ENCODE data around the gene KLHDC3. TPM values are rescaled to one million over a fixed set of nuclear protein-coding genes. Genes with fewer than 3 reads are reported as not detected.

The KLHDC3 gene
- total and polyA plus RNA-seq, 2 of the 13 experiments (the other 11 are each of a cell fraction or from before 2014, with no cell fraction given) = 78.3 to 91.5 TPM

DNA sequence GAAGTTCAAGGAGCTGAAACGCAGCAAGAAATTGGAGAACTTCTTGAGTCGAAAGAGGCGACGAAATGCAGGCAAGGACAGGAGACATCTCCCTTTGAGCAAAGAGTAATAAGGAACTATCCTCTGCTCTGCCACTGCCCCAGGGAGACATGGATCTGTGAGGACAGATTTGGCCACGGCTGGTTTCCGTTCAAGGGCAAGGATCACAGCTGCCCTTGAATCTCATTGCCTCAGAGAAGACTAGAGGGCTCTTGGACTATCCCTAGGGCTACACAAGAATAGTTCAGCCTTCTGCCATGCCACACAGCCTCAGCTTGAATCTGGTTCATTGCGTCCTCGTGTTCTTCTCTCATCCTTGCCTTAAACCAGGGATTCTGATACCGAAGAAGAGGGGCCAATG is 15.1 kb downstream of the KLHDC3 start:
- Histone ChIP-seq H3K27me3 (ENCODE audit: control insufficient read depth in 1 of 2, insufficient read depth in 2 of 2, low read length in 2 of 2) (no peaks in the 10 kb centered on the region), H3K4me1 (ENCODE audit: insufficient read depth, low read length) (no peaks in the 10 kb centered on the region), H3K79me2 (ENCODE audit: insufficient read depth, low read length) (peaks cover 8% of the 10 kb centered on the region), H3K4me3 (replicated peaks in 1 of 3; ENCODE audit: insufficient read depth in 1 of 3, low read depth in 2 of 3, low read length in 3 of 3) (no peak overlapping the region), H3K36me3 (replicated peaks in 1 of 2; ENCODE audit: control insufficient read depth in 1 of 2, insufficient read depth in 2 of 2, low read length in 2 of 2) (peaks cover 36 to 68% of the 10 kb centered on the region in 2 experiments), H3K27ac (ENCODE audit: extremely low read length, insufficient read depth, low read length) (no peak overlapping the region), H2AFZ (ENCODE audit: low read length) (no peak overlapping the region), H3K4me2 (ENCODE audit: low read depth, low read length) (no peak overlapping the region), H3K9ac (ENCODE audit: insufficient read depth, low read depth, low read length) (no peak overlapping the region), H3K9me3 (ENCODE audit: low read length) (no peaks in the 10 kb centered on the region), H4K20me1 (ENCODE audit: insufficient read depth, low read length) (no peaks in the 10 kb centered on the region)
- BruUV-seq (replicated peaks) = TSS peak; percentile 32
- in situ Hi-C loops (cut with HindIII; ENCODE audit: extremely low pct_ligation_motif_present, low pct_unique_long_range_greater_than_20kb) (no loop called here), intact Hi-C loops (cut with micrococcal nuclease; ENCODE audit: unreplicated experiment) (no loop called here)
- 0 out of 2 replicates have a peak, but pooled peaks have one; percentile 37 for TF ChIP-seq RBFOX2 (IDR thresholded peaks at IDR 0.05; ENCODE audit: low read depth, low read length)
- TF ChIP-seq GLI4 (CRISPR knock-in tag; IDR thresholded peaks at IDR 0.05; ENCODE audit: borderline replicate concordance) = no peak
- TF ChIP-seq RXRB (CRISPR knock-in tag; IDR thresholded peaks at IDR 0.05; ENCODE audit: borderline replicate concordance) = no peak
- TF ChIP-seq HNF4A (CRISPR knock-in tag; IDR thresholded peaks at IDR 0.05) = no peak
- peak in 1 of 2 experiments; percentile 27; a peak in 1 of 4 replicates for TF ChIP-seq POLR2A (IDR thresholded peaks at IDR 0.05; ENCODE audit: insufficient read depth in 1 of 2, low read depth in 2 of 2, low read length in 2 of 2)
- no peak for TF ChIP-seq KLF6 (CRISPR knock-in tag; IDR thresholded peaks at IDR 0.05)
- TF ChIP-seq ZNF24 (IDR thresholded peaks at IDR 0.05) = no peak
- peak; percentile 24 for TF ChIP-seq AGO2 (optimal IDR thresholded peaks at IDR 0.05; ENCODE audit: low read depth, low read length)
- no peak for TF ChIP-seq ZFP36L1 (CRISPR knock-in tag; IDR thresholded peaks at IDR 0.05)
- no peak for TF ChIP-seq LCORL (IDR thresholded peaks at IDR 0.05)
- TF ChIP-seq LCORL (CRISPR knock-in tag; IDR thresholded peaks at IDR 0.05) = no peak
- no peak for TF ChIP-seq SCMH1 (CRISPR knock-in tag; IDR thresholded peaks at IDR 0.05; ENCODE audit: borderline replicate concordance)
- no peak for TF ChIP-seq ZGPAT (CRISPR knock-in tag; IDR thresholded peaks at IDR 0.05)
- no peak for TF ChIP-seq ZSCAN22 (CRISPR knock-in tag; IDR thresholded peaks at IDR 0.05)
- TF ChIP-seq SOX6 (IDR thresholded peaks at IDR 0.05) = no peak
- no peak for TF ChIP-seq SOX6 (CRISPR knock-in tag; IDR thresholded peaks at IDR 0.05)
- TF ChIP-seq GATA4 (IDR thresholded peaks at IDR 0.05; ENCODE audit: borderline replicate concordance, low read depth) = no peak
- TF ChIP-seq FOSL1 (CRISPR knock-in tag; IDR thresholded peaks at IDR 0.05; ENCODE audit: borderline replicate concordance) = no peak
- no peak for TF ChIP-seq STAG1 (CRISPR knock-in tag; IDR thresholded peaks at IDR 0.05)
- no peak for TF ChIP-seq CENPT (CRISPR knock-in tag; IDR thresholded peaks at IDR 0.05; ENCODE audit: low read depth)
- no peak for TF ChIP-seq ATF2 (CRISPR knock-in tag; IDR thresholded peaks at IDR 0.05)
- no peak for TF ChIP-seq SRSF9 (IDR thresholded peaks at IDR 0.05; ENCODE audit: borderline replicate concordance, insufficient read depth, low read depth, low read length, poor library complexity, severe bottlenecking)
- no peak for TF ChIP-seq NAIF1 (CRISPR knock-in tag; IDR thresholded peaks at IDR 0.05; ENCODE audit: borderline replicate concordance)
- TF ChIP-seq THYN1 (CRISPR knock-in tag; IDR thresholded peaks at IDR 0.05; ENCODE audit: borderline replicate concordance, low read depth) = no peak
- no peak for FAIRE-seq
- ChIA-PET POLR2A (no interaction called here), CTCF (ENCODE audit: low intra/inter-chr PET ratio, low total read pairs) (no interaction called here)
- no peak for ATAC-seq
- WGBS (ENCODE audit: low lambda C conversion rate) = 94% methylated on average over 9 of the region's 9 CpGs
- no peak for DNase-seq (ENCODE audit: low spot score)
